ENCODE data around the gene PTTG2.
A peak's percentile ranks its signal among the peaks of the same experiment; 100 is the strongest.

PTTG2 gene

DNA sequence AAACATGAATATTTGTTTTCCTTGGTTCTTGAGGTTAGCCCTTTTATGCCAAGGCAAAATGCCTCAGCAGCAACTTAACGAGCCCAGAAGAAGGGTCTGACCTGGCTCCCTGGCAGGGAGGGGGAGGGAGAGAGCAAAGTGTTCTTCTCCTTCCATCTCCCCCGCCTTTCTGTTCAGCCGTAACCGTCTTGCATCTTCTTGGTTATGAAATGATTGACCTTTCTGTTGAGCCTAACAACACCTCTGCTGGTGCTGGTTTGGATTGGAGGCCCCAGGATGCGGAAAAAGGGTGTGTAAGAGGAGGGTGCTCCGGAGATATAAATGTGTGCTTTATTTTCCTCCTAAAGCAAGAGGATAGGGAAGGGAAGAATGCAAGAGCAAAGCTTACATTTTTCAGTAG, 44.7 kb downstream of the PTTG2 start:
- Histone ChIP-seq H3K9me3 (ENCODE audit: control insufficient read depth in 2 of 2, low read length in 2 of 2) (no peaks in the 10 kb centered on the region), H3K9ac (ENCODE audit: low read depth in 1 of 2, low read length in 2 of 2) (no peak overlapping the region), H3K27me3 (ENCODE audit: control insufficient read depth in 2 of 2, insufficient read depth in 2 of 2, low read length in 2 of 2) (no peaks in the 10 kb centered on the region), H3K36me3 (ENCODE audit: control insufficient read depth in 2 of 2, insufficient read depth in 2 of 2, low read length in 2 of 2) (no peaks in the 10 kb centered on the region), H3K4me3 (ENCODE audit: low read length in 2 of 2) (no peak overlapping the region), H3K27ac (ENCODE audit: low read depth in 2 of 2, low read length in 2 of 2) (no peak overlapping the region), H3K4me1 (ENCODE audit: control insufficient read depth in 2 of 2, insufficient read depth in 2 of 2, low read length in 2 of 2) (peaks cover 0 to 3% of the 10 kb centered on the region in 2 donors)

DNA sequence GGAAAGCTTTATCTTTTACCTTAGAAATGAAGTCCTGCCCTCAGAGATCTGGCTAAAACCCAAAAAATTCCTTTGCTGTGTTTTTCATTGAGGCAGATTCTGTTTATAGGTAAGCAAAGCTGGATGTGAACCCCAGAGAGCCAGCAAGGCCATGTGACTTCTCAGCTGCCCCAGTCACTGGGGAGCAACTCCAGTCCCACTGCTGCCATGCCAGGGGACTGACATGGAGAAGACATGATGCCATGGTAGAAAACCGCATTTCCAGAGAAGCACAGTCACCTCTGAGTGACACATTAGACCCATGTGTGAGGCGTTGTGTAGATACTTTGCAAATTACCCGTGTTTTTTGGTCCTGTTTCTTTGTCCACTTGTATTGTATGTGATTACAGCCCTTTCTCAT, 45.4 kb downstream of the PTTG2 start:
- H3K9ac ChIP-seq (ENCODE audit: low read depth in 1 of 2, low read length in 2 of 2): no peak overlapping the region
- H3K4me1 ChIP-seq (ENCODE audit: control insufficient read depth in 2 of 2, insufficient read depth in 2 of 2, low read length in 2 of 2): peaks cover 0 to 3% of the 10 kb centered on the region in 2 donors
- H3K9me3 ChIP-seq (ENCODE audit: control insufficient read depth in 2 of 2, low read length in 2 of 2): no peaks in the 10 kb centered on the region
- no peaks in the 10 kb centered on the region for H3K27me3 ChIP-seq (ENCODE audit: control insufficient read depth in 2 of 2, insufficient read depth in 2 of 2, low read length in 2 of 2)
- H3K27ac ChIP-seq (ENCODE audit: low read depth in 2 of 2, low read length in 2 of 2): no peak overlapping the region
- H3K4me3 ChIP-seq (ENCODE audit: low read length in 2 of 2): no peak overlapping the region
- no peaks in the 10 kb centered on the region for H3K36me3 ChIP-seq (ENCODE audit: control insufficient read depth in 2 of 2, insufficient read depth in 2 of 2, low read length in 2 of 2)

DNA sequence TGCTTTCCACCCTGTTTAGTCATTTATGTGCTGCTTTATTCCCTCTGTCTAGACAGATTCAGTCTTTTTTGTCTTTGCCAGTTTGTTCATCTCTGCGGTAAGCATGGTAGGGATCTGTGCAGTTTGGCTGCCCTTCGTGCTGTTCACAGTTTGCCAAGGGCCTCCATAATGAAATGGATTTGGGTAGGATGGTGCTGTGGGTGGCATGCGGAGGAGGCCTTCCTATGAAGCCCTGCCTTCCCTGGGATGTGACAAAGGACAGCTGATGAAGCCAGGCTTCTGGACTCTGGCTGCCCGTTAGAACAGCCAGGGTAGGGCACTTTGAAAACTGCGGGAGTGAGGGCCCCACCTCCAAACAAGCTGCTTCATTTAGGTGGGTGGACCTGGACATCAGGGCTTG, 47.4 kb downstream of the PTTG2 start:
- Histone ChIP-seq H3K9ac (ENCODE audit: low read depth in 1 of 2, low read length in 2 of 2) (no peak overlapping the region), H3K4me3 (ENCODE audit: low read length in 2 of 2) (no peak overlapping the region), H3K9me3 (ENCODE audit: control insufficient read depth in 2 of 2, low read length in 2 of 2) (no peaks in the 10 kb centered on the region), H3K36me3 (ENCODE audit: control insufficient read depth in 2 of 2, insufficient read depth in 2 of 2, low read length in 2 of 2) (no peaks in the 10 kb centered on the region), H3K27ac (ENCODE audit: low read depth in 2 of 2, low read length in 2 of 2) (no peak overlapping the region), H3K27me3 (ENCODE audit: control insufficient read depth in 2 of 2, insufficient read depth in 2 of 2, low read length in 2 of 2) (no peaks in the 10 kb centered on the region), H3K4me1 (ENCODE audit: control insufficient read depth in 2 of 2, insufficient read depth in 2 of 2, low read length in 2 of 2) (peaks cover 0 to 3% of the 10 kb centered on the region in 2 donors)

DNA sequence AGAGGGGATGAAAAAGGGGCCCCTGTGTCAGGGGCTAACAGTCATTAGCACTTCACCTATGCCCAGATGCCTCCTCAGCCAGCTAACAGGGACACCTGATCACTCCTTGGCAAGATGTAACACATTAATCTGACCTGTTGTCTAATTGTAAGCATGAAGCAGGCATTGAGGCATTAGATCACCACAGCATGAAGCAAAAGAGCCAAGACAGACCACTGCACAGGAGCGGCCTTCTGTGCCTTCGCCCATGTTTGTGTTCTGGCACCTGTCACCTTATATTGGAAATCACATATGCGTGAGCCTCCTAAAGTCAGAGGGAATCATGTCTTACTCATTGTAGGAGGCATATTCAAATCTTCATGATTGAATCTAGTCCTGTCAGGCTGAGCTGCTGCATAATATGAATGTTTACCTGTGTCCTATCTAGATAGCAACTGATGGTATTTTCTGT, 48.4 kb downstream of the PTTG2 start:
- no peak overlapping the region for H3K4me3 ChIP-seq (ENCODE audit: low read length in 2 of 2)
- no peak overlapping the region for H3K27ac ChIP-seq (ENCODE audit: low read depth in 2 of 2, low read length in 2 of 2)
- H3K27me3 ChIP-seq (ENCODE audit: control insufficient read depth in 2 of 2, insufficient read depth in 2 of 2, low read length in 2 of 2): no peaks in the 10 kb centered on the region
- H3K9me3 ChIP-seq (ENCODE audit: control insufficient read depth in 2 of 2, low read length in 2 of 2): no peaks in the 10 kb centered on the region
- H3K36me3 ChIP-seq (ENCODE audit: control insufficient read depth in 2 of 2, insufficient read depth in 2 of 2, low read length in 2 of 2): no peaks in the 10 kb centered on the region
- peaks cover 0 to 3% of the 10 kb centered on the region in 2 donors for H3K4me1 ChIP-seq (ENCODE audit: control insufficient read depth in 2 of 2, insufficient read depth in 2 of 2, low read length in 2 of 2)
- H3K9ac ChIP-seq (ENCODE audit: low read depth in 1 of 2, low read length in 2 of 2): no peak overlapping the region

DNA sequence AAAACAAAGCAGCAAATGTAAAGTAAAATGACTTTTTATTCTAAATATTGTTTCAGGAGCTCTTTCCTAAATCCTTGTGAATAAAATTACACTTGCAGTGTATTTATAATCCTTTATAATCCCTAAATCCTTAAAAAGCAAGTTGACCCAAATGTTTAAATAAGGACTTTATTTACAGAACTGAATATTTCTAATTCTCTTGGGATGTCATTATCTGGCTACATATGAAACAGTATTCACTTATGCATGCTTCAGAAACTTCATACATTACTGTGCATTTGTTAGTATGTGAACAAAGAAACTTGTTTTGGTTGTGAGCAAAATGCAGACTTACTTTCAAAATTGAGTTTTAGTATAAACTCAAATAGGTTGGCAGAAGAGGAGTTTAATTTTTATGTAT, 49.2 kb downstream of the PTTG2 start:
- Histone ChIP-seq H3K36me3 (ENCODE audit: control insufficient read depth in 2 of 2, insufficient read depth in 2 of 2, low read length in 2 of 2) (no peaks in the 10 kb centered on the region), H3K27me3 (ENCODE audit: control insufficient read depth in 2 of 2, insufficient read depth in 2 of 2, low read length in 2 of 2) (no peaks in the 10 kb centered on the region), H3K4me3 (ENCODE audit: low read length in 2 of 2) (no peak overlapping the region), H3K4me1 (ENCODE audit: control insufficient read depth in 2 of 2, insufficient read depth in 2 of 2, low read length in 2 of 2) (peaks cover 0 to 3% of the 10 kb centered on the region in 2 donors), H3K9ac (ENCODE audit: low read depth in 1 of 2, low read length in 2 of 2) (no peak overlapping the region), H3K27ac (ENCODE audit: low read depth in 2 of 2, low read length in 2 of 2) (no peak overlapping the region), H3K9me3 (ENCODE audit: control insufficient read depth in 2 of 2, low read length in 2 of 2) (no peaks in the 10 kb centered on the region)

DNA sequence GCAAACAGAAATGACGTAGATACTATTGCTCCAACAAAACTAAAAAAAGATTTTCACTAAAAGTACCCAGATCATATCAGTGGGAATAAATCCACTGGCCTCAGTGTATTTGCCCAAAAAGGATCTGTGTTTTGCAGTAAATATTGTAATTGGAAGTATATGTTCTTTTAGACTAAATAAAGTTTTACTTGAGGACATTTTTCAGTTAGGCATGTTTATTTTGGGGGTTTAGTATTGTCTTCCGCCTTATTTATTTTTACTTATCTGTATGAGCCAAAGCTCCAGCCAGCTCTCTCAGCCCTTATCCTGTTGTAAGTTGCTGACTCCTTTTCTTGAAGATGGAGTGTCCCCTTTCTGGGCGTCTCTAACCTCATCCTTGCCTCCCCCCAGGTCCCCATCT, 49.8 kb downstream of the PTTG2 start:
- Histone ChIP-seq H3K4me1 (ENCODE audit: control insufficient read depth in 2 of 2, insufficient read depth in 2 of 2, low read length in 2 of 2) (peaks cover 0 to 3% of the 10 kb centered on the region in 2 donors), H3K27ac (ENCODE audit: low read depth in 2 of 2, low read length in 2 of 2) (peak overlapping the region in 1 of 2 donors; percentile 34), H3K27me3 (ENCODE audit: control insufficient read depth in 2 of 2, insufficient read depth in 2 of 2, low read length in 2 of 2) (no peaks in the 10 kb centered on the region), H3K36me3 (ENCODE audit: control insufficient read depth in 2 of 2, insufficient read depth in 2 of 2, low read length in 2 of 2) (peaks cover 0 to 3% of the 10 kb centered on the region in 2 donors), H3K4me3 (ENCODE audit: low read length in 2 of 2) (no peak overlapping the region), H3K9me3 (ENCODE audit: control insufficient read depth in 2 of 2, low read length in 2 of 2) (no peaks in the 10 kb centered on the region), H3K9ac (ENCODE audit: low read depth in 1 of 2, low read length in 2 of 2) (no peak overlapping the region)
